Keratinocyte (primary cell): ENCODE results near the gene SPEM3. TPM values are rescaled to one million over a fixed set of nuclear protein-coding genes. Genes with fewer than 3 reads are reported as not detected.

ENCODE experiments used
- DNase-seq: peaks from one replicate; pipeline ENCODE4 v3.0.0-alpha.2; 2011; ENCODE audit warnings: low read depth, missing footprints, low spot score
- FAIRE-seq: peaks from 2 replicates; lab custom pipeline; 2011; peaks lifted over from hg19 to GRCh38; lab: Jason Lieb, UNC
- H2AFZ ChIP-seq: 2 replicates; pipeline ENCODE4 v1.6.0; 2012; ENCODE audit warnings: low read length, control low read depth, inconsistent platforms; ENCODE audit not compliant: control insufficient read depth
- H3K27ac ChIP-seq: 2 replicates; pipeline ENCODE4 v1.5.1; 2011; ENCODE audit warnings: low read length; ENCODE audit not compliant: control insufficient read depth, insufficient read depth
- H3K27me3 ChIP-seq: 3 replicates; pipeline ENCODE4 v1.6.0; 2011; ENCODE audit warnings: low read length; ENCODE audit not compliant: control insufficient read depth, insufficient read depth; ENCODE audit errors: extremely low read depth
- H3K36me3 ChIP-seq, 2 experiments: 2 replicates in 1 of 2; 3 replicates in 1 of 2; pipeline ENCODE4 v1.5.1; 2011; ENCODE audit warnings: low read length in 2 of 2, mild to moderate bottlenecking in 1 of 2; ENCODE audit not compliant: control insufficient read depth in 2 of 2, insufficient read depth in 2 of 2; ENCODE audit errors: extremely low read depth in 1 of 2
- H3K4me1 ChIP-seq: 3 replicates; pipeline ENCODE4 v1.5.1; 2011; ENCODE audit warnings: low read length; ENCODE audit not compliant: control insufficient read depth, insufficient read depth; ENCODE audit errors: extremely low read depth
- H3K4me2 ChIP-seq: 3 replicates; pipeline ENCODE4 v1.6.0; 2011; ENCODE audit warnings: low read depth, low read length; ENCODE audit not compliant: control insufficient read depth, insufficient read depth; ENCODE audit errors: extremely low read depth
- H3K4me3 ChIP-seq, 3 experiments: fragments of 200-600 bp in 1 of 3; sonication (generic) in 1 of 3; 2 replicates in 2 of 3; 3 replicates in 1 of 3; pipeline ENCODE4 v1.5.1; 2011 to 2016; ENCODE audit warnings: low read length in 3 of 3, mild to moderate bottlenecking in 3 of 3, control low read depth in 2 of 3, inconsistent platforms in 1 of 3, low read depth in 1 of 3, mixed read lengths in 1 of 3, mixed run types in 1 of 3, moderate library complexity in 1 of 3; ENCODE audit not compliant: control insufficient read depth in 2 of 3, insufficient read depth in 2 of 3; ENCODE audit errors: extremely low read depth in 1 of 3
- H3K79me2 ChIP-seq: 2 replicates; pipeline ENCODE4 v1.6.0; 2012; ENCODE audit warnings: low read length; ENCODE audit not compliant: control insufficient read depth, insufficient read depth
- H3K9ac ChIP-seq: 3 replicates; pipeline ENCODE4 v1.6.0; 2011; ENCODE audit warnings: low read length; ENCODE audit not compliant: control insufficient read depth, insufficient read depth; ENCODE audit errors: extremely low read depth
- H3K9me1 ChIP-seq: 3 replicates; pipeline ENCODE4 v1.6.0; 2011; ENCODE audit warnings: low read length; ENCODE audit not compliant: control insufficient read depth, insufficient read depth; ENCODE audit errors: extremely low read depth
- H3K9me3 ChIP-seq: 2 replicates; pipeline ENCODE4 v1.5.1; 2012; ENCODE audit warnings: low read depth, low read length; ENCODE audit not compliant: control insufficient read depth
- H4K20me1 ChIP-seq: 3 replicates; pipeline ENCODE4 v1.6.0; 2011; ENCODE audit warnings: low read length; ENCODE audit not compliant: control insufficient read depth, insufficient read depth; ENCODE audit errors: extremely low read depth
- CTCF ChIP-seq, 3 experiments: IDR thresholded peaks in 1 of 3; conservative IDR thresholded peaks in 1 of 3; optimal IDR thresholded peaks in 1 of 3; 2 replicates in 2 of 3; 3 replicates in 1 of 3; pipeline versions ENCODE3 to v1.5.1; 2011; ENCODE audit warnings: low read length in 3 of 3, mild to moderate bottlenecking in 3 of 3, moderate library complexity in 2 of 3, control low read depth in 1 of 3, inconsistent platforms in 1 of 3; ENCODE audit not compliant: insufficient read depth in 2 of 3; ENCODE audit errors: extremely low read depth in 1 of 3
- EZH2 ChIP-seq: IDR thresholded peaks from one replicate; pipeline ENCODE4 v1.6.1; 2012; ENCODE audit warnings: inconsistent platforms, mild to moderate bottlenecking, low read length, moderate library complexity
- dilution Hi-C: fragments of 300-500 bp; cut with MboI; formaldehyde crosslinking; loops from one replicate; pipeline ENCODE4 v1.7.0; 2020; ENCODE audit warnings: low sequenced_read_pairs; ENCODE audit not compliant: extremely low pct_ligation_motif_present
- polyA plus RNA-seq, 5 experiments: library from polyadenylated mRNA; depleted of rRNA in 3 of 5; stranded (reverse) in 3 of 5; stranded (forward) in 1 of 5; unstranded in 1 of 5; fragments of >200 nt; gene quantifications; 1 replicate in 1 of 5; 2 replicates in 3 of 5; 3 replicates in 1 of 5; pipeline versions ENCODE4 v1.2.1 to v1.2.3, GENCODE V29; 2011 to 2012; ENCODE audit warnings: missing spikeins in 2 of 5, low read depth in 1 of 5, low replicate concordance in 1 of 5

Gene SPEM3
- polyA plus RNA-seq, 1 donor (not counting 4 experiments of a cell fraction or from before 2014, with no cell fraction given), result not detected

- Histone ChIP-seq H3K9me3 (no peaks in the 10 kb centered on the region), H4K20me1 (no peaks in the 10 kb centered on the region), H3K27ac (no peak within 1 kb of the TSS), H2AFZ (no peak within 1 kb of the TSS), H3K9ac (no peak within 1 kb of the TSS), H3K4me3 (no peak within 1 kb of the TSS), H3K36me3 (no peaks in the 10 kb centered on the region), H3K79me2 (no peaks in the 10 kb centered on the region), H3K4me1 (no peaks in the 10 kb centered on the region), H3K9me1 (no peaks in the 10 kb centered on the region), H3K4me2 (no peak within 1 kb of the TSS), H3K27me3 (no peaks in the 10 kb centered on the region)
- FAIRE-seq (no peak), DNase-seq (no peak)
- dilution Hi-C loops, result no loop called here
- TF ChIP-seq EZH2 (no peak), CTCF (optimal IDR thresholded peaks at IDR 0.05 in 1 of 3, IDR thresholded peaks at IDR 0.05 in 1 of 3, conservative IDR thresholded peaks at IDR 0.05 in 1 of 3; ENCODE audit: extremely low read depth in 1 of 3, insufficient read depth in 2 of 3, low read length in 3 of 3) (no peak)
These were observed 3.3 kb upstream of the SPEM3 start, which contains the start of gene SPEM2 for GRCh38 chr17:7425316-7425715. SPEM2 (plus strand) TSS chr17:7425616; CDS start chr17:7425689, 73 bp downstream.

- Histone ChIP-seq H3K27ac (no peak overlapping the region), H3K79me2 (no peaks in the 10 kb centered on the region), H3K36me3 (no peaks in the 10 kb centered on the region), H3K9me1 (no peaks in the 10 kb centered on the region), H3K9me3 (no peaks in the 10 kb centered on the region), H2AFZ (no peak overlapping the region), H3K4me1 (no peaks in the 10 kb centered on the region), H3K9ac (no peak overlapping the region), H3K4me2 (no peak overlapping the region), H3K27me3 (no peaks in the 10 kb centered on the region), H3K4me3 (no peak overlapping the region), H4K20me1 (no peaks in the 10 kb centered on the region)
- no peak for DNase-seq
- no peak for FAIRE-seq
- no peak for TF ChIP-seq EZH2
- no peak for TF ChIP-seq CTCF (optimal IDR thresholded peaks at IDR 0.05 in 1 of 3, IDR thresholded peaks at IDR 0.05 in 1 of 3, conservative IDR thresholded peaks at IDR 0.05 in 1 of 3; ENCODE audit: extremely low read depth in 1 of 3, insufficient read depth in 2 of 3, low read length in 3 of 3)
- dilution Hi-C loops, result no loop called here
These were observed 2.9 kb upstream of the SPEM3 start for GRCh38 chr17:7425756-7426155.
